Measurements from ENCODE around the gene TOPBP1. TPM values are rescaled to one million over a fixed set of nuclear protein-coding genes. Genes with fewer than 3 reads are reported as not detected.

The TOPBP1 gene
- total and polyA plus RNA-seq, 2 donors (not counting 3 experiments of a cell fraction or from before 2014, with no cell fraction given): 23.3 to 42.2 TPM

DNA sequence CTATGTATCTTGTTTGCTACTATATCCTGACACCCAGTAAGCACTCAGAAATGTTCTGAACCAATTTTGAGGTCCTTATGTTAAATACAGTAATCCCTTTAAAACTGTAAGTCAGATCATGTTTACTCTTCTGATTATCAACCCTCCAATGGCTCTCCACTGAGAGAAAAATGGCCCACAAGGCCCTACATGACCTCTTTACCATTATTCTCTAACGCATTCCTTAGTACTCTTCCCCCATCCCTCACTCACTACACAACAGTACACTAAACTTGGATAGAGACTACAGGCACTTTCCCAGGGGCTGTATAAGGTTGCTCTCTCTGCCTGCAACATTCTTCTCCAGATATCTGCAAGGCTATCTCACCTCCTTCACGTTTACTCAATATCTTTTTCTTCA, 1.9 kb downstream of the TOPBP1 start:
- Histone ChIP-seq H3K4me3 (replicated peaks in 1 of 3; ENCODE audit: insufficient read depth in 1 of 3, low read depth in 1 of 3, low read length in 3 of 3) (peak overlapping the region in 1 of 3 experiments; percentile 9), H3K9me1 (replicated peaks; ENCODE audit: control insufficient read depth, extremely low read depth, insufficient read depth, low read length) (no peaks in the 10 kb centered on the region), H3K4me2 (ENCODE audit: insufficient read depth, low read length) (peak overlapping the region; percentile 92), H3K27me3 (ENCODE audit: control insufficient read depth in 2 of 2, insufficient read depth in 2 of 2, low read length in 2 of 2) (no peaks in the 10 kb centered on the region), H3K36me3 (ENCODE audit: control insufficient read depth in 2 of 2, extremely low read depth in 1 of 2, insufficient read depth in 2 of 2, low read length in 2 of 2) (peaks cover 1 to 8% of the 10 kb centered on the region in 2 experiments), H3K27ac (ENCODE audit: insufficient read depth, low read depth, low read length) (no peak overlapping the region), H4K20me1 (replicated peaks; ENCODE audit: control insufficient read depth, extremely low read depth, insufficient read depth, low read length) (no peaks in the 10 kb centered on the region), H2AFZ (ENCODE audit: low read depth, low read length) (no peak overlapping the region), H3K9ac (replicated peaks; ENCODE audit: extremely low read depth, insufficient read depth, low read length) (no peak overlapping the region), H3K79me2 (ENCODE audit: control insufficient read depth, insufficient read depth, low read length) (peaks cover 38% of the 10 kb centered on the region), H3K9me3 (replicated peaks; ENCODE audit: control insufficient read depth, insufficient read depth, low read length) (no peaks in the 10 kb centered on the region), H3K4me1 (ENCODE audit: control insufficient read depth, extremely low read depth, insufficient read depth, low read length) (peaks cover 22% of the 10 kb centered on the region)
- dilution Hi-C loops (cut with MboI; ENCODE audit: extremely low pct_ligation_motif_present, low sequenced_read_pairs): no loop called here
- ChIA-PET POLR2A (no interaction called here), CTCF (no interaction called here)
- intact Hi-C loops (cut with micrococcal nuclease): loop anchor here (5.0 kb wide), 2 partner anchors 173 to 933 kb away; no protein-coding TSS in a partner anchor
- DNase-seq (ENCODE audit: low read depth, low spot score) (no peak), FAIRE-seq (no peak)
- BruUV-seq (replicated peaks): no TSS peak
- TF ChIP-seq MYC (IDR thresholded peaks at IDR 0.05; ENCODE audit: low read depth, low read length): no peak
- no peak for TF ChIP-seq JUN (IDR thresholded peaks at IDR 0.05; ENCODE audit: borderline replicate concordance, insufficient read depth, insufficient read length, low read depth)
- TF ChIP-seq GATA2 (IDR thresholded peaks at IDR 0.05; ENCODE audit: insufficient read depth, insufficient read length, low read depth, low read length): no peak
- no peak for TF ChIP-seq POLR2A (IDR thresholded peaks at IDR 0.05; ENCODE audit: low read depth, low read length)
- no peak for TF ChIP-seq EZH2 (IDR thresholded peaks at IDR 0.05; ENCODE audit: borderline replicate concordance, low read depth, low read length, severe bottlenecking)
- no peak for TF ChIP-seq FOS (IDR thresholded peaks at IDR 0.05; ENCODE audit: borderline replicate concordance, insufficient read depth, low read length)
- no peak for TF ChIP-seq MAX (IDR thresholded peaks at IDR 0.05; ENCODE audit: insufficient read depth, insufficient read length)
